HG03064 (cell line): Measurements from ENCODE around the gene ARHGAP22.

Experiments
- ATAC-seq: cut with Tn5 transposase; IDR thresholded peaks from one replicate; pipeline ENCODE4 v1.9.1; 2021; ENCODE audit warnings: low read depth; ENCODE audit not compliant: unreplicated experiment

ARHGAP22 gene

GRCh38 chr10:48485711-48486110 is 119.2 kb downstream of the ARHGAP22 start:
- no peak for ATAC-seq

- no peak for ATAC-seq
Measured at GRCh38 chr10:48484911-48485310, 120.0 kb downstream of the ARHGAP22 start.

- ATAC-seq: no peak
Measured at GRCh38 chr10:48482207-48482606, 122.7 kb downstream of the ARHGAP22 start.

GRCh38 chr10:48481385-48481784 is 123.5 kb downstream of the ARHGAP22 start:
- ATAC-seq: no peak

- no peak for ATAC-seq
Measured at GRCh38 chr10:48480397-48481374, 124.2 kb downstream of the ARHGAP22 start.

GRCh38 chr10:48478980-48479811 is 125.7 kb downstream of the ARHGAP22 start:
- ATAC-seq: no peak

- no peak for ATAC-seq
Measured at GRCh38 chr10:48478469-48478868, 126.4 kb downstream of the ARHGAP22 start.

- ATAC-seq: no peak
Measured at GRCh38 chr10:48477616-48478015, 127.3 kb downstream of the ARHGAP22 start.

GRCh38 chr10:48477141-48477540 is 127.7 kb downstream of the ARHGAP22 start:
- ATAC-seq: no peak

- ATAC-seq: no peak
Measured at GRCh38 chr10:48476279-48476982, 128.4 kb downstream of the ARHGAP22 start.

GRCh38 chr10:48475943-48476278 is 129.0 kb downstream of the ARHGAP22 start:
- no peak for ATAC-seq

GRCh38 chr10:48474765-48475365 is 130.0 kb downstream of the ARHGAP22 start:
- ATAC-seq: no peak

GRCh38 chr10:48473704-48474103 is 131.2 kb downstream of the ARHGAP22 start:
- ATAC-seq: no peak

- ATAC-seq: no peak
Measured at GRCh38 chr10:48472501-48473069, 132.3 kb downstream of the ARHGAP22 start.

- no peak for ATAC-seq
Measured at GRCh38 chr10:48470893-48471805, 133.7 kb downstream of the ARHGAP22 start.

- ATAC-seq: no peak
Measured at GRCh38 chr10:48470115-48470892, 134.6 kb downstream of the ARHGAP22 start.

- no peak for ATAC-seq
Measured at GRCh38 chr10:48469516-48470020, 135.3 kb downstream of the ARHGAP22 start.

GRCh38 chr10:48468866-48469511 is 135.9 kb downstream of the ARHGAP22 start:
- no peak for ATAC-seq
